GM18868 (cell line): ENCODE measurements around the gene GNB3.
A peak's percentile ranks its signal among the peaks of the same experiment; 100 is the strongest.

Source experiments
- ATAC-seq: cut with Tn5 transposase; IDR thresholded peaks from one replicate; pipeline ENCODE4 v1.9.1; 2021; ENCODE audit warnings: mild to moderate bottlenecking, moderate library complexity; ENCODE audit not compliant: unreplicated experiment

Gene GNB3

GRCh38 chr12:6840761-6841515 is at the start of gene GNB3:
GNB3 (plus strand) TSS chr12:6840925; CDS start chr12:6841288, 363 bp downstream.
- ATAC-seq, result no peak

- ATAC-seq, result no peak
Observed at GRCh38 chr12:6791931-6792520, 48.7 kb upstream of the GNB3 start.

GRCh38 chr12:6792522-6793201 is 48.1 kb upstream of the GNB3 start:
- ATAC-seq, result peak; percentile 50

DNA sequence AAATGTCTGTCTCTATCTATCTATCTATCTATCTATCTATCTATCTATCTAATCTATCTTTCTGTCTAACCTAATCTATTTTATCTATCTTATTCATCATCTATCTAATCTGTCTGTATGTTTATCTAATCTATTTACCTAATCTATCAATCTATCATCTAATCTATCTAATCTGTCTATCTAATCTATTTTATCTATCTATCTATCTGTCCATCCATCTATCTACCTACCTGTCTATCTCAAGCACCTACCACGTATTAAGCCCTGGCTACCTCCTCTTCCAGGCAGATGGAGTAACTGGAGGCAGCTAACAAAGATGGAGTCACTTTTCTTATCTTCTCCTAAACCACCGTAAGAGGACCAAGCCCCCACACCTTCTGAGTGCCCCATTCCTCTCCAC is 45.6 kb upstream of the GNB3 start:
- ATAC-seq, result no peak

- no peak for ATAC-seq
Observed at GRCh38 chr12:6796576-6796975, 44.1 kb upstream of the GNB3 start.

GRCh38 chr12:6799147-6799546 is 41.6 kb upstream of the GNB3 start:
- ATAC-seq, result no peak

- no peak for ATAC-seq
Observed at GRCh38 chr12:6807170-6807569, 33.6 kb upstream of the GNB3 start.

- ATAC-seq, result no peak
Observed at GRCh38 chr12:6809056-6809455, 31.7 kb upstream of the GNB3 start.

DNA sequence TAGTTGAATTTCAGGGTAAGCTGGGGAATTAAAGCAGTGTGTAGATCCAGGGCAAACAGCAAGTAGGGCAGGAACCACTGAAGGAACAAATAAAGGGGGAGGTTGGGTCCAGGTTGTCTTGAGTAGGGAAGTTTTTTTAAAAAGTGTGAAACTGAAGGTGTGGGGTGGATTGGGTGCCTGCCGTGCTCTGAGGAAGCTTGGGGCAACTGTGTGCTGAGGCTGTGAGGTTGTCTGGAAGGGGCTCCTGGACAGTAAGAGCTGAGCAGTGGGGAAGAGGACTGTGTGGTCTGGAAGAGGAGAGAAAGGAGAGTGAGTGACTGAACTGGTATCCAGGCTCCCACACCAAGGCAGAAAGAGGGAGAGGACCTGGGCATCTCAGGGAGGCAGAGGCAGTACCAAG is 30.0 kb upstream of the GNB3 start:
- no peak for ATAC-seq

DNA sequence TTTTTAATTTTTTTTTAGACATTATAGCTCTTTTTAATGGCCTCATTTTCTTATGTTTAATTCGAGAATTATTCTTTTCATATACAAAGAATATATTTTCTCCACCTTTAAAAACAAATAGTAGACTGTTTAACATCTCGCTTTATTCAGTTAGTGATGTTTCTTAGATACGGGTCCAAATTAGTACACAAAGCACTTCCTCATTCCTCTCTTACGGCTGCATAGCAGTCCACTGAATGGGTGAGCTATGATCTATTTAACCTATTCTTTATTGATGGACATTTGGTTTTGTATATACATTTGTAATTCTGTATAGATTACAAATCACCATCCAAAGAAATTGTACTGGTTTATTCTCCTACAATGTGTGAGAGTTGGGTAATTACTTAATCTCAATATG is 27.4 kb upstream of the GNB3 start:
- no peak for ATAC-seq

DNA sequence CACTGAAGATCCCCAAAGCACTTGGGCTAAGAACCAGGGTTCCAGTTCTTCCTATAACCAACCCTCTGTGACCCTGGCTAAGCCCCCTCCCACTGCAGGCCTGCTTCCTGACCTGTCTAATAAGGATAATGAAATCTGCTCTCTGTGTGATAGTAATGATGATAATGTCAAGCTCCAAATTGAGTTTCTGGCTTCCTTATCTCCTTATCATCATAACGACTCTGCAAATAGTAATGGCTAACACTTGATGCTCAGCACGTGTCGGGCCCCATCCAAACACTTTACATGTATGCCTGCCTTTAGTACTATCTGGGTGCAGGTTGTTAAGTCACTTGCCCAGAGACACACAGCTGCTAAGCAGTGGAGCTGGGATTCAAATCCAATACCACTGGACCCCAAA is 24.1 kb upstream of the GNB3 start:
- ATAC-seq, result no peak

DNA sequence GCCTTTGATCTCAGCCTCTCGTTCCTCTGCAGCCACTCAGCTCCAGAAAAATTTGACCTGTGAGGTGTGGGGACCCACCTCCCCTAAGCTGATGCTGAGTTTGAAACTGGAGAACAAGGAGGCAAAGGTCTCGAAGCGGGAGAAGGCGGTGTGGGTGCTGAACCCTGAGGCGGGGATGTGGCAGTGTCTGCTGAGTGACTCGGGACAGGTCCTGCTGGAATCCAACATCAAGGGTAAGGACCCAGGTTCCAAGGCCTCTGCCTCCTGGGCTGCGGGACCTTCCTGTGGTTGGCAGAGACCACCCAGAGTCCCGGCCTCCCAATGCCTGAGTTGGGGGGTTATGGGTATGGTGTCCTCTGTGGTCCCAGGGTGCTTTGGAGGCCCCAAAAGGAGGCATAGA is 23.6 kb upstream of the GNB3 start:
- no peak for ATAC-seq

DNA sequence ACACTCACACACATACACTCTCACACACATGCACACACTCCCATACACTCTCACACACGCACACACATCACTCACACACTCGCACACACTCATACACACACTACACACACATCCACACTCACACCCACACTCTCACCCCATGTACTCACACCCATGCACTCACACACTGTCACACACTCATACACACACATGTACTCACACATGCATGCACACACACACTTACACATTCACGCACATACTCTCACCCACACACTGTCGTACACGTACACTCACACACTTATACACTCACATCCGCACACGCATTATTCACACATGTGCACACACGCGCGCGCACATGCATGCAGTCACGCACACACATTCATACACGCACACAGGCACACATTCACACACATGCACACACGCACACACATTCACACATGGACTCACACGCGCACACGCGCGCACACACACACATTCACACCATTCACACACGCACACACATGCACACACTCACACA is 23.0 kb upstream of the GNB3 start:
- ATAC-seq, result no peak

DNA sequence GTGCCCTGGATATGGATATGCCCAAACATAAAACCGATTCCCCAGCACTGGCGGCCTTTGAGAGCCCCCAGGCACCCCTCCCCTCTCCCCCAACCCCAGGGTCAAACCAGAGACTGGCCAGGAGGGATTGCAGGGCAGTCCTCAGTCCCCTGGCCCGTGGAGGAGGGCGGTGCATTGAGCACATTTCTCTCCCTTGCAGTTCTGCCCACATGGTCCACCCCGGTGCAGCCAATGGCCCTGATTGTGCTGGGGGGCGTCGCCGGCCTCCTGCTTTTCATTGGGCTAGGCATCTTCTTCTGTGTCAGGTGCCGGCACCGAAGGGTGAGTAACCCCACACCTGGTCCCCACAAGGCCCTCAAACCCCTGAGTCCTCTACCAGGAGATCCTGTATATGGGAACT is 22.5 kb upstream of the GNB3 start:
- no peak for ATAC-seq

GRCh38 chr12:6818645-6819044 is 22.1 kb upstream of the GNB3 start:
- ATAC-seq, result no peak

GRCh38 chr12:6819106-6820030 is 21.4 kb upstream of the GNB3 start:
- ATAC-seq, result no peak

- no peak for ATAC-seq
Observed at GRCh38 chr12:6820166-6820565, 20.6 kb upstream of the GNB3 start.

- no peak for ATAC-seq
Observed at GRCh38 chr12:6821591-6822425, 18.9 kb upstream of the GNB3 start, which contains the start of gene GPR162. GPR162 (plus strand) TSS chr12:6821821; CDS start chr12:6823899, 2,078 bp downstream.

GRCh38 chr12:6822426-6823135 is 18.1 kb upstream of the GNB3 start:
- no peak for ATAC-seq
